Cardiac muscle cell (in vitro differentiated cells and primary cell): ENCODE measurements around the gene CHDH. TPM values are rescaled to one million over a fixed set of nuclear protein-coding genes. Genes with fewer than 3 reads are reported as not detected.

Source experiments
- DNase-seq, 2 donors: peaks; one replicate each; pipeline versions ENCODE4 v3.0.0 to v3.0.0-alpha.2; 2010 to 2017; ENCODE audit warnings: low read depth in 1 of 2, low spot score in 1 of 2
- H3K27ac ChIP-seq: fragments of 200-600 bp; sonication (generic); 2 replicates; pipeline ENCODE4 v1.5.1; 2016
- H3K27me3 ChIP-seq: fragments of 200-600 bp; sonication (generic); 2 replicates; pipeline ENCODE4 v1.6.0; 2016; ENCODE audit warnings: control low read depth
- H3K36me3 ChIP-seq: fragments of 200-600 bp; sonication (generic); 2 replicates; pipeline ENCODE4 v1.5.1; 2016; ENCODE audit warnings: control low read depth
- H3K4me1 ChIP-seq: fragments of 200-600 bp; sonication (generic); 2 replicates; pipeline ENCODE4 v1.8.1; 2017; ENCODE audit warnings: low read depth, mild to moderate bottlenecking, mixed run types
- H3K4me3 ChIP-seq: fragments of 200-600 bp; sonication (generic); 2 replicates; pipeline ENCODE4 v1.5.1; 2016; ENCODE audit warnings: mild to moderate bottlenecking
- H3K9me3 ChIP-seq: fragments of 200-600 bp; sonication (generic); 2 replicates; pipeline ENCODE4 v1.5.1; 2017; ENCODE audit warnings: low read depth, mild to moderate bottlenecking, control low read depth
- polyA plus RNA-seq: library from polyadenylated mRNA; unstranded; fragments of >200 nt; fragmentation: Nextera tagmentation; extraction: Ambion mirVana; gene quantifications from 2 replicates; pipeline ENCODE4 v1.2.1, GENCODE V29; 2016
- total RNA-seq: library from RNA; depleted of rRNA; stranded (reverse); fragments of >200 nt; gene quantifications from 2 replicates; pipeline ENCODE4 v1.2.3, GENCODE V29; 2016
- TF ChIP-seq, protein P1 (sequence below): IDR thresholded peaks from 2 replicates; pipeline ENCODE4 v1.5.1; 2012; ENCODE audit warnings: low read depth, mild to moderate bottlenecking, low read length

Gene CHDH
- total and polyA plus RNA-seq, 2 experiments from 2014 or later: 12.8 to 36.1 TPM

DNA sequence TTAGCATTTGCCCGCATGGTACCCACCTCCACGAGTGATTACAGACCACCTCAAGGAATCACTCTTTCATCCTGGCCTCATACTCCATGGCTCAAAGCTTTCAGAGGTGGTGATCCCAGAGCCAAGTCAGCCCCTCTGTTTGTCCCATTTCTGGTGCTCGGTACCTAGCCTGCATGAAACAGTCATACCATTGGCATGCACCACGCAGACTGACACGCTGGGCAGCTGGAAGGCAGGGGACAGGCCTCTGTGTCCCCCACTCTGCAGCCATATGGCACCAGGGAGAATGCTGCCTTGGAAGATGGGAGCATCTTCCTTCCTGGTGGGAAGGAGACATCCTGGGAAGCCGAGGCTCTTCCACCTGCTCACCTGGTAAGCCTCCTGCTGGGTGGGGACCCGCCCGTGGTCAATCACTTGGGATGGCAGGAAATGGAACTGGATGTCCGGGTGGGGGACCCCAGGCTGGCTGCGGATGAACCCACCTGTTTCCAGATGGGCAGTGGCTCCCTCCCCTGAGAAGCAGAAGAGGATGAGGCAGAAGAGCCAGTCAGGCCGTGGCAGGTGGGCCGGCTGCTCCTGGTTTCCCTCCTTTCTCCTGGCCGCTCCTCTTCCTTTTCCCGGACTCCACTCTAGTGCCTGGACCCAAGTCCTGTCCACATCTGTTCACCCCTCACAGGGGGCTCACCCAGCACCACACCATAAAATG is 26.9 kb downstream of the CHDH start:
- Histone ChIP-seq H3K27me3 (no peaks in the 10 kb centered on the region), H3K4me1 (no peaks in the 10 kb centered on the region), H3K4me3 (no peak overlapping the region), H3K36me3 (peaks cover 18% of the 10 kb centered on the region), H3K9me3 (no peaks in the 10 kb centered on the region), H3K27ac (no peak overlapping the region)
- TF ChIP-seq, protein P1, sequence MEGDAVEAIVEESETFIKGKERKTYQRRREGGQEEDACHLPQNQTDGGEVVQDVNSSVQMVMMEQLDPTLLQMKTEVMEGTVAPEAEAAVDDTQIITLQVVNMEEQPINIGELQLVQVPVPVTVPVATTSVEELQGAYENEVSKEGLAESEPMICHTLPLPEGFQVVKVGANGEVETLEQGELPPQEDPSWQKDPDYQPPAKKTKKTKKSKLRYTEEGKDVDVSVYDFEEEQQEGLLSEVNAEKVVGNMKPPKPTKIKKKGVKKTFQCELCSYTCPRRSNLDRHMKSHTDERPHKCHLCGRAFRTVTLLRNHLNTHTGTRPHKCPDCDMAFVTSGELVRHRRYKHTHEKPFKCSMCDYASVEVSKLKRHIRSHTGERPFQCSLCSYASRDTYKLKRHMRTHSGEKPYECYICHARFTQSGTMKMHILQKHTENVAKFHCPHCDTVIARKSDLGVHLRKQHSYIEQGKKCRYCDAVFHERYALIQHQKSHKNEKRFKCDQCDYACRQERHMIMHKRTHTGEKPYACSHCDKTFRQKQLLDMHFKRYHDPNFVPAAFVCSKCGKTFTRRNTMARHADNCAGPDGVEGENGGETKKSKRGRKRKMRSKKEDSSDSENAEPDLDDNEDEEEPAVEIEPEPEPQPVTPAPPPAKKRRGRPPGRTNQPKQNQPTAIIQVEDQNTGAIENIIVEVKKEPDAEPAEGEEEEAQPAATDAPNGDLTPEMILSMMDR: no peak
- DNase-seq: no peak

DNA sequence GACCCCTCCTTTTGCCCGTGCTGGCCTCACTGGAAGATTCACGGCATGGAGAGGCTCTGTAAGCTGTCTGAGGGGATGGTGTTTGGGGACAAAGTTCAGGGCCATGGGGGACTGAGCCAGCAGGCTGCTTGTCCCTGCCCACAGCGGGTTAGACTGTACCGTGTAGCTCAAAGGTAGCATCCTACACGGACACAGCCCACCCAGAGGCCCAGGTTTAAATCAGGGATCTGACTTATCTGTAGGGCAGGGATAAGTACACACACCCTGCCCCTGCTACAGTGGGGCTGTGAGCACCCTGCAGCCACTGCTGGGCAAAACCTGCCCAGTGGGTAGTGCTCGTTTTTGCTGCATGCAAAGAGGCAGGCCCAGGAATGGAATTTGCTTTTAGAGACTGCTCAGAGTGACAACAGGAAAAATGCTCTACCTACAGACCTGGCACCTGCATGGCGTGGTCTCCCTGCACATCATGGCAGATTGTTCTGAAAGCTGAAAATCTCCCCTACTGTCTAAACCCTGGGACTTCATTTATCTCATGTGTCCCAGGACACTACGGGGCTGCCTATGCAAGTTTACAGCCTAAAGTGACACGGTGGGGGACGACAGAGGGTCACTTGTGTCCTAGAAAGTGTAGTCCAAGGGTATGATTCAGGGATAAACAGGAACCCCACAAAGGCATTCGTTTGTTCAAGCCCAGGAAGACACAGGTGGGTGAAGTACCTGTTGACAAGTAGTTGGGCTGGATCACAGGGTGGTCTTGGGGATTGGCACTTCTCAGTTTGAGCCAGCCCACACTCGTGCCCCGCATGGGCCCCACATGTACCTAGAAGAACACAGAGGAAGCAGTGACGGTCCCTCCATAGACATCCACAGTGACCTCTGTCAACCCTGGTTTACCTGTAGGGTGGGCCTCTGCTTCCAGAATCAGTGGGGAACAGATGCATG is 27.7 kb downstream of the CHDH start:
- peak overlapping the region; percentile 1 for H3K27ac ChIP-seq
- H3K36me3 ChIP-seq: peaks cover 21% of the 10 kb centered on the region
- TF ChIP-seq, protein P1: no peak

DNA sequence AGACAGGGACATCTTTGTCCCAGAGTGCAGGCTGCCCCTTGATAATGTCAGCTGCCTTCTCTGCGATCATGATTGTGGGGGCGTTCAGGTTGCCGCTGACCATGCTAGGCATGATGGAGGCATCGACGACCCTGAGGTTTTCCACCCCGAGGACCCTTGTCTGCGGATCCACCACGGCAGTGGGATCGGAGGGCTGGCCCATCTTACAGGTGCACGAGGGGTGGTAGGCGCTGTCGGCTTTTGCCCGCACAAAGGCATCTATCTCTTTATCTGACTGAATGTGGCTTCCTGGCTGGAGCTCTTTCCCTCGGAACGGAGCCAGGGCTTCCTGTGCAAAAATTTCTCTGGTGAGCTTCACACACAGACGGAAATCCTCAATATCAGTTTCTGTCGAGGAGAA is 28.4 kb downstream of the CHDH start:
- Histone ChIP-seq H3K27me3 (no peaks in the 10 kb centered on the region), H3K36me3 (peaks cover 22% of the 10 kb centered on the region), H3K4me1 (no peaks in the 10 kb centered on the region), H3K9me3 (no peaks in the 10 kb centered on the region), H3K27ac (peak overlapping the region; percentile 1), H3K4me3 (no peak overlapping the region)
- TF ChIP-seq, protein P1: no peak
- DNase-seq: no peak

More for the DNA sequence above, 27.7 kb downstream of the CHDH start:
- no peak overlapping the region for H3K4me3 ChIP-seq
- H3K4me1 ChIP-seq: no peaks in the 10 kb centered on the region
- no peaks in the 10 kb centered on the region for H3K27me3 ChIP-seq
- H3K9me3 ChIP-seq: no peaks in the 10 kb centered on the region
- DNase-seq: no peak

DNA sequence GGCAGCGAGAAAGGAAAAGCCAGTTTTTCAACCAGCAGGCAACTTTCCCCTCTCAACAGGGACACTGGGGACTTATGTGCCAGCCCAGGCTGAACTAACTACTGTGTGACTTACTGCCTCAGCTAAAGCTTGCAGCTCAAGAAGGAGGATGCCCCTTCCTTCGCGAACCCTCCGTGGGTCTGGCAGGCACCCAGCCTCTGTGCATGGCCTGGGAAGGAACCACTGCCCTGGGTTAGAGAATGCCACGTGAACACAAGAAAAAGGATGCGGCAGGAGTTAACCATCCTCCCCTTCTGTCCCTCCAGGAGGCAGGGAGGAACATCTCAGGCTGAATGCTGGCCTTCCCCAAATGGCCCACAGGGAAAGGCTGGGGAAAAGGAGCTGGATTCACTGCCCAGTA is 29.0 kb downstream of the CHDH start:
- H3K4me3 ChIP-seq: no peak overlapping the region
- no peaks in the 10 kb centered on the region for H3K27me3 ChIP-seq
- H3K27ac ChIP-seq: no peak overlapping the region
- H3K36me3 ChIP-seq: peaks cover 23% of the 10 kb centered on the region
- DNase-seq: no peak
- TF ChIP-seq, protein P1: no peak
- no peaks in the 10 kb centered on the region for H3K9me3 ChIP-seq
- no peaks in the 10 kb centered on the region for H3K4me1 ChIP-seq

DNA sequence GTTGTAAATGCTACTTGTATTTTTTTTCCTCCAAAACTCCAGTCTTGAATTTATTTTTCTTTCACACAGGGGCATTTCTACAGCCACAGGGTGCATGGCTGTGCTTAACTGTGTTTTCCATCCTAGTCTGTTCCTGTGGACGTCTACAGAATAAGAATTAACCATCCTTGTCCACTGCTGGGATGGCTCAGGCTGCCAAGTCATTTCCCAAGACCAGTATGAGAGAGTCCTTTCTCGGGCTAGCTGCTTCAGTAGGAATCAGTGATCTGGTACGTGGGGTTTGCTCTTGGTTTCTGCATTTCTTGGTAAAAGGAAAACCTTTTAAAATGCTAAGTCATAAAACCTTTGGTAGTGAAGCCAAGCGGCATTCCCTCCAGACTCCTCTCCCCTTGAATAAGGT is 29.8 kb downstream of the CHDH start:
- TF ChIP-seq, protein P1: no peak
- no peaks in the 10 kb centered on the region for H3K9me3 ChIP-seq
- no peak overlapping the region for H3K27ac ChIP-seq
- H3K4me1 ChIP-seq: no peaks in the 10 kb centered on the region
- H3K27me3 ChIP-seq: no peaks in the 10 kb centered on the region
- no peak for DNase-seq
- no peak overlapping the region for H3K4me3 ChIP-seq
- H3K36me3 ChIP-seq: peaks cover 31% of the 10 kb centered on the region
